Epithelial cell of esophagus (primary cell): ENCODE measurements around the gene FAM174B.

ENCODE experiments used
- DNase-seq: peaks from one replicate; pipeline ENCODE4 v3.0.0; 2010; ENCODE audit warnings: low read depth
- H3K4me3 ChIP-seq: 2 replicates; pipeline ENCODE4 v1.5.1; 2011; ENCODE audit warnings: mild to moderate bottlenecking, low read length, control low read depth
- CTCF ChIP-seq: IDR thresholded peaks from 2 replicates; pipeline ENCODE4 v1.5.1; 2011; ENCODE audit warnings: low read depth, mild to moderate bottlenecking, low read length, control low read depth, inconsistent platforms; ENCODE audit not compliant: insufficient read depth; ENCODE audit errors: missing control alignments

FAM174B gene

GRCh38 chr15:92671406-92671805 is 15.8 kb upstream of the FAM174B start:
- TF ChIP-seq CTCF = no peak
- no peak for DNase-seq
- H3K4me3 ChIP-seq = no peak overlapping the region

- no peak for TF ChIP-seq CTCF
- H3K4me3 ChIP-seq = no peak overlapping the region
- no peak for DNase-seq
Measured at GRCh38 chr15:92670621-92671020, 15.0 kb upstream of the FAM174B start.

- TF ChIP-seq CTCF = no peak
- DNase-seq = no peak
- no peak overlapping the region for H3K4me3 ChIP-seq
Measured at GRCh38 chr15:92669432-92669831, 13.9 kb upstream of the FAM174B start.

GRCh38 chr15:92668620-92669019 is 13.0 kb upstream of the FAM174B start:
- TF ChIP-seq CTCF = no peak
- no peak for DNase-seq
- H3K4me3 ChIP-seq = no peak overlapping the region

- H3K4me3 ChIP-seq = no peak overlapping the region
- TF ChIP-seq CTCF = no peak
- DNase-seq = no peak
Measured at GRCh38 chr15:92667970-92668485, 12.5 kb upstream of the FAM174B start.

GRCh38 chr15:92667287-92667904 is 11.8 kb upstream of the FAM174B start:
- TF ChIP-seq CTCF = no peak
- H3K4me3 ChIP-seq = no peak overlapping the region
- DNase-seq = no peak

- no peak for TF ChIP-seq CTCF
- no peak for DNase-seq
- H3K4me3 ChIP-seq = no peak overlapping the region
Measured at GRCh38 chr15:92666780-92667179, 11.2 kb upstream of the FAM174B start.
